Hair follicle dermal papilla cell (primary cell): ENCODE data around the gene SNTN. TPM values are rescaled to one million over a fixed set of nuclear protein-coding genes. Genes with fewer than 3 reads are reported as not detected.

Experiments used
- total RNA-seq: library from RNA; depleted of rRNA; stranded (reverse); fragments of >200 nt; gene quantifications from 2 replicates; pipeline ENCODE4 v1.2.3, GENCODE V29; 2012

The SNTN gene
- not detected in 2 replicates for total RNA-seq

GRCh38 chr3:63652066-63652725 lies at the start of gene SNTN:
Gene SNTN (plus strand): TSS chr3:63652675. CDS start chr3:63652688, 13 bp downstream.

Other genes with a start within 250 kb of the SNTN start
- gene C3orf49, start 166.6 kb downstream of the SNTN start, total RNA-seq = not detected in 2 replicates
- gene THOC7, start 211.1 kb downstream of the SNTN start, total RNA-seq = 20.8 and 25.0 TPM in 2 replicates
- 19.8 and 33.6 TPM in 2 replicates for gene ATXN7, start 211.2 kb downstream of the SNTN start, total RNA-seq